ENCODE data around the gene GUCY2C. TPM values are rescaled to one million over a fixed set of nuclear protein-coding genes. Genes with fewer than 3 reads are reported as not detected.

Gene GUCY2C
- total RNA-seq, 4 donors from 2014 or later, result 0.19 TPM; not detected in 3

DNA sequence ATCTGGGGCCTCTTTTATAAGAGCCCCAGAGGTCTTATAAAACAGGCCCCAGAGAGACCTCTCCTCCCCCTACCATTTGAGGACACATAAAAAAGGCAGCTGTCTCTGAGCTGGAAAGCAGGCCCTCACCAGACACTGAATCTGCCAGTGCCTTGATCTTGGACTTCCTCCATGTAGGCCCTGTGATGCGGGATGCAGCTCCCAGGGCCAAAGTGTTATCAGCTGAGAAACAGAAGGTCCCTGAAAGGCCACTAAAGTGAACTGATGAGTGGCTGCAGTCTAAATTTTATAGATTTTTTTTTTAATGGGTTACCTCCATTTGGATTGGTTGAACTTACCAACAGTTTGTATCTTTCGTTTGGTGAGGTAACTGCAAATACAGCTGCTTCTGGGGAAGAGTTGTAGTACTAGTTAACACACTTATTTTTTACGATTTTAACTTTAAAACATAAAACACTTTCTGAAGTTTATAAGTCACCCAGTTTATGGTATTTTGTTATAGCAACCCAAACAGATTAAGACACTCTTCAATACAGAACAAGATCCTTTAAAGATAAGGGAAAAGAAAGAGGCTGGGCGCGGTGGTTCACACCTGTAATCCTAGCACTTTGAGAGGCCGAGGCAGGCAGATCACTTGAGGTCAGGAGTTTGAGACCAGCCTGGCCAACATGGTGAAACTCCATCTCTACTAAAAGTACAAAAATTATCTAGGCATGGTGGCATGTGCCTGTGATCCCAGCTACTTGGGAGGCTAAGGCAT is 5.6 kb upstream of the GUCY2C start:
- intact Hi-C loops (cut with DNase I), result no loop called here
- Histone ChIP-seq H3K36me3 (no peaks in the 10 kb centered on the region), H3K27me3 (no peaks in the 10 kb centered on the region), H3K4me1 (no peaks in the 10 kb centered on the region), H3K4me3 (no peak overlapping the region), H3K9me3 (no peaks in the 10 kb centered on the region), H3K27ac (no peak overlapping the region)
- 71 to 85% methylated on average over 6 of the region's 6 CpGs for WGBS, 2 donors
- TF ChIP-seq POLR2A (IDR thresholded peaks at IDR 0.05), result no peak
- TF ChIP-seq, protein P1, sequence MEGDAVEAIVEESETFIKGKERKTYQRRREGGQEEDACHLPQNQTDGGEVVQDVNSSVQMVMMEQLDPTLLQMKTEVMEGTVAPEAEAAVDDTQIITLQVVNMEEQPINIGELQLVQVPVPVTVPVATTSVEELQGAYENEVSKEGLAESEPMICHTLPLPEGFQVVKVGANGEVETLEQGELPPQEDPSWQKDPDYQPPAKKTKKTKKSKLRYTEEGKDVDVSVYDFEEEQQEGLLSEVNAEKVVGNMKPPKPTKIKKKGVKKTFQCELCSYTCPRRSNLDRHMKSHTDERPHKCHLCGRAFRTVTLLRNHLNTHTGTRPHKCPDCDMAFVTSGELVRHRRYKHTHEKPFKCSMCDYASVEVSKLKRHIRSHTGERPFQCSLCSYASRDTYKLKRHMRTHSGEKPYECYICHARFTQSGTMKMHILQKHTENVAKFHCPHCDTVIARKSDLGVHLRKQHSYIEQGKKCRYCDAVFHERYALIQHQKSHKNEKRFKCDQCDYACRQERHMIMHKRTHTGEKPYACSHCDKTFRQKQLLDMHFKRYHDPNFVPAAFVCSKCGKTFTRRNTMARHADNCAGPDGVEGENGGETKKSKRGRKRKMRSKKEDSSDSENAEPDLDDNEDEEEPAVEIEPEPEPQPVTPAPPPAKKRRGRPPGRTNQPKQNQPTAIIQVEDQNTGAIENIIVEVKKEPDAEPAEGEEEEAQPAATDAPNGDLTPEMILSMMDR (IDR thresholded peaks at IDR 0.05), result no peak
- DNase-seq, result no peak

DNA sequence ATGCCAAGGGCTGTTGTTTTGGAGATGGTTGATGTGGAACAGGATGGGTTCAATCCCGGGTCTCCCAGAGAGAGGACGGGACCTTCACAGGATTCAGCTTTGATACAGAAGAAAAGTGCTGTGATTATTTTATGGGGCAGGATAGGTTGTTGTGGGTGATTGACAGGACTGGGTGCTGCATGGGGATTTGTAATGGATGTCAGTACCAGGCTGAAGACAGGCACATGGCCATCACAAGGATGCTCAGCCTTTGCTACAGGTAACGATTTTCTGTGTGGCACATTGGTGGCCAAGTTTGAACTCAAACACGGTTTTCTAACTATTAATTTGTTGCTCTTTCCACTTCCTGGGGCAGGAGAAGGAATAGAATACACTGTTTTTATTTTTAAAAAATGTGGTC is 4.5 kb upstream of the GUCY2C start:
- 85 to 86% methylated on average over 4 of the region's 4 CpGs for WGBS, 2 donors
- H3K4me1 ChIP-seq, result no peaks in the 10 kb centered on the region
- no peaks in the 10 kb centered on the region for H3K36me3 ChIP-seq
- H3K27ac ChIP-seq, result no peak overlapping the region
- no peak for DNase-seq
- H3K9me3 ChIP-seq, result no peaks in the 10 kb centered on the region
- TF ChIP-seq POLR2A (IDR thresholded peaks at IDR 0.05), result no peak
- TF ChIP-seq, protein P1 (IDR thresholded peaks at IDR 0.05), result no peak
- intact Hi-C loops (cut with DNase I), result no loop called here
- no peaks in the 10 kb centered on the region for H3K27me3 ChIP-seq
- no peak overlapping the region for H3K4me3 ChIP-seq

DNA sequence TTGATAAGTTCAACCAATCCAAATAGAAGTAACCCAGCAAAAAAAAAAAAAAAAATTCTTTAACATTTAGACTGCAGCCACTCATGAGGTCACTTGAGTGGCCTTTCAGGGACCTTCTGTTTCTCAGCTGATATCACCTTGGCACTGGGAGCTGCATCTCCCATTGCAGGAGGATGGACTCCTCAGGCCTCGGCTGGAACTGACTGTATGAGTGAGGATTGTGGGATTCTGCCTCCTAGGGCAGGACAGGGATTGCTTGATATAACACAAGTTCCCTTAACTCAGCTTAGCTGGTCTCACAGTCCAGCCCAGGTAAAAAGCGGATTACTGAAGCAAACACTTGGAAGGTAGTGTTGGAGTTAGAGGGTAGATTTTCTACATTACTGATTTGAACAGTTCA is 3.5 kb upstream of the GUCY2C start:
- H3K9me3 ChIP-seq, result no peaks in the 10 kb centered on the region
- H3K4me3 ChIP-seq, result no peak overlapping the region
- H3K27me3 ChIP-seq, result no peaks in the 10 kb centered on the region
- no peak overlapping the region for H3K27ac ChIP-seq
- WGBS, 2 donors, result 83 to 92% methylated on average over 1 to 2 of the region's 2 CpGs
- no peak for DNase-seq
- H3K4me1 ChIP-seq, result no peaks in the 10 kb centered on the region
- intact Hi-C loops (cut with DNase I), result no loop called here
- H3K36me3 ChIP-seq, result no peaks in the 10 kb centered on the region
- TF ChIP-seq, protein P1 (IDR thresholded peaks at IDR 0.05), result no peak
- TF ChIP-seq POLR2A (IDR thresholded peaks at IDR 0.05), result no peak

DNA sequence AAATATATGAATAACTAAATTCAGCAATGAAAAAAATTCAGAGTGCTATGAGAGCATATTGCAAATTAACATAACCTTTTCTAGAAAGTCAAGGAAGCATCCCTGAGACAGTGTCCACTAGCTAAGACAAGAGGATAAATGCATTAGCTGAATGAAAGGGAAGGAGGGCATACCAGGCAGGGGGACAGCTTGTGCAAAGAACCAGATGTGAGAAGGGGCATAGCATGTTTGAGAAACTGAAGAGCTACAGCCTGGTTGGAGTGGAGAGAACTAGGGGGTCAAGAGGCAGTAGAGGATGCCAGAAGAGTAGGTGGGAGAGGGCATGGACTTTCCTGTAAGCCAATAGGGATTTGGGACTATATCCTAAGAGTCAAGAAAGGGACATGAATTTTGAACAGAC is 2.2 kb upstream of the GUCY2C start:
- Histone ChIP-seq H3K27me3 (no peaks in the 10 kb centered on the region), H3K4me3 (no peak overlapping the region), H3K36me3 (no peaks in the 10 kb centered on the region), H3K9me3 (no peaks in the 10 kb centered on the region), H3K4me1 (no peaks in the 10 kb centered on the region), H3K27ac (no peak overlapping the region)
- DNase-seq, result no peak
- TF ChIP-seq, protein P1 (IDR thresholded peaks at IDR 0.05), result no peak
- TF ChIP-seq POLR2A (IDR thresholded peaks at IDR 0.05), result no peak
- intact Hi-C loops (cut with DNase I), result no loop called here

DNA sequence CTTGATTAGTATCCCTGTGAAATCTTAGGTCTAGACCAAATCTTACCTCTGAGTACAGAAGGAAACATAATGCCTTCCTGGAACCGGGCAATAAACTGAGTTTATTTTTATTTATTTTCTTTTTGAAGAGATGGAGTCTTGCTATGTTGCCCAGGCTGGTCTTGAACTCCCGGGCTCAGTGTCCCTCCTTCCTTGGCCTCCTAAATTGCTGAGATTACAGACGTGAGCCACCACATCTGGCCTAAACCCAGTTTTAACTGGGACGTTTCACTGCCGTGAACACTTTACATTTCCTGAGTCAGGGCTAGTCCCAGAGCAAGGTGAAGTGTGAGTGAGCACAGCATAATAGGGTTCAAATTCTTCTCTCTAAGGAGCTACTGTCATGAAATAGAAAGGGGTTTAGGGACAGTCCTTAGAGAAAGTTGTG is 671 bp downstream of the GUCY2C start:
- TF ChIP-seq POLR2A (IDR thresholded peaks at IDR 0.05), result no peak
- TF ChIP-seq, protein P1 (IDR thresholded peaks at IDR 0.05), result no peak
- no peak for DNase-seq
- no peaks in the 10 kb centered on the region for H3K9me3 ChIP-seq
- H3K4me1 ChIP-seq, result no peaks in the 10 kb centered on the region
- 68 to 79% methylated on average over 5 of the region's 5 CpGs for WGBS, 2 donors
- H3K27me3 ChIP-seq, result no peaks in the 10 kb centered on the region
- H3K4me3 ChIP-seq, result no peak overlapping the region
- H3K36me3 ChIP-seq, result no peaks in the 10 kb centered on the region
- H3K27ac ChIP-seq, result no peak overlapping the region
- intact Hi-C loops (cut with DNase I), result no loop called here

Measured in esophagus squamous epithelium (tissue), 5 donors.